Activated gamma-delta T cell (primary cell): ENCODE measurements around the gene CD22.

ENCODE experiments used
- DNase-seq: peaks from one replicate; lab custom pipeline; 2025; lab: John Stamatoyannopoulos, UW

Gene CD22

DNA sequence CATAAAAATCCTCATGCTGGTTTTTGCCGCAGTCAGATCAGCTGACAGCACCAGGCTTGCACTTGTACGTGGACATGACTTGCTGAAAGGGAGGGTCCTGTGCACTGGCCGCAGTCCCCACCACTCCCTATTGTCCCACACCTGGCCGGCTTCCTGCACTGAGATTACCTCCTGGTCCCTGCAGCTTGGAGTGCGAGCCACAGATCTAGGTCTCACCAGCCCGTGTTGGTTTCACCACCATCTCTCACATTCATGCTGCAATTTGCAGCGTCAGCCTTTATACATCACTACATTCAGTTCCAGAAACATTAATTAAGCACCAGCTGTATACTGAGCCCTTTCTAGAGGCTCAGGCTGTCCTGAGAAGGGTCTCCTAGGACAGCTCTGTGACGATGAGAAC is 15.0 kb upstream of the CD22 start:
- DNase-seq: no peak

GRCh38 chr19:35314858-35315470 is 14.0 kb upstream of the CD22 start:
- DNase-seq: no peak

- no peak for DNase-seq
These were observed 13.1 kb upstream of the CD22 start for GRCh38 chr19:35315883-35316282.

GRCh38 chr19:35316560-35316959 is 12.4 kb upstream of the CD22 start:
- no peak for DNase-seq

- DNase-seq: no peak
These were observed 11.4 kb upstream of the CD22 start for GRCh38 chr19:35317464-35318043.

DNA sequence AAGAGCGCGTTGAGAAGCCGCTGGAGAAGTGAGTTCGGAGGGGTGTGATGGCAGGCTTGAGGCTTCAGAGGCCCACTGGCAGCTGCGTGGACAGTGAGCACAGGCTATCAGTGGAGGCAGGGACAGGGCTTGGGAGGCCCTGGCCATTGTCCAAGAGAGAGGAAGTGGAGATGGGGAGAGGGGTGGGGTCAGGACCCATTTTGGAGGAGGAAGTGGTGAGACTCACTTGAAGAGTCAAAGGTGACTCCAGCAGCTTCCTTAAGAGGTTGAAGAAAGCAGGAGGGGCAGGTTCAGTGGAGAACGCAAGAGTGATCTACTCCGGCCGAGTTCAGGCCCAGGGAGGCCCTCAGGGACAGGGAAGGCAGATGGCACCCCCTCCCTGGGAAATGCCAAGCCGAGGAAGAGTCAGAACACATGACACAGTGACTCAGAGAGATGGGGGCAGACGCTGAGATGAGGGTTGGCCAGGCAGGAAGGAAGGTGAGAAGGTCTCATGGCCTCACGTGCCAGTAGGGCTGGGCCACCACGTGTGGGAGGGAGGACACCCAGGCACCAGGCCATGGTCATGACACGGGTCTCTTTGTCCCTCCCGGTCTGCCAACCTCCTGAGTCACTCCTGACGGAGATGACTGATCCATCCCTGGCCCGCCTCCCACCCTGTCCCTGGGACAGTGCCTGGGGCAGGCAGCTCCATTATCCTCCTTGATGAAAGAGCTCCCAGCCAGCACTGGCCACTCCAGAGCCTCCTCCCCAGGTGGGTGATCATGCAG is 10.1 kb upstream of the CD22 start:
- DNase-seq: no peak

DNA sequence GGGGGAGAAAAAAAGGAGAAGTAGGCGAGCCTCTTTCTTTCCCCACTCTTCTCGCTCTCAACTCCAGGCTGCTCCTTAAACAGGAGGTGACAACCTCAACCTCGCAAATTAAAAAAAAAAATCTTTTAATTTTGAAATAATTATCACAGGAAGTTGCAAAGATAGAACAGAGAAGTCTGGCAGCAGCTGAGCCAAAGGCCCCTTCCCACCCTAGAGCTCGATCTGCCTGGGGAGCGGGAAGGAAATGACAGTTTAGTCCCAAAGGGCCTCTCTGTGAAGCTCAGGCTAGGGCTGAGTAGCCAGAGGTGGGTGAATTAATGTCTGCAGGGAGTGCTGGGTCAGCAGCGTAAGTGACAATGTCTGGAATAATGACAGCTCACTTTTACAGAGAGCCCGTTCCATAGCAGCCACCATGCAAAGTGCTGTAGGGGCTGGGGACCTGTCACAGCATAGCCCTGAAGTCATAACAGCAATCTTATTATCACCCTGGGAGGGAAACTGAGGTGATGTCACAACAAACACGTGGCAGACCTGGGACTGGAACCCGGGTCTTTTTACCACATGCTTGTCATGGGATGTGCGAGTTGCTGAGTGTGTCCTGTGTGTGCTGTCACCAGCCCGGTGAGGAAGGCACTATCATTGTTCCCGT is 8.8 kb upstream of the CD22 start:
- DNase-seq: no peak

GRCh38 chr19:35321291-35321690 is 7.7 kb upstream of the CD22 start:
- DNase-seq: no peak

GRCh38 chr19:35322014-35322413 is 7.0 kb upstream of the CD22 start:
- DNase-seq: no peak

DNA sequence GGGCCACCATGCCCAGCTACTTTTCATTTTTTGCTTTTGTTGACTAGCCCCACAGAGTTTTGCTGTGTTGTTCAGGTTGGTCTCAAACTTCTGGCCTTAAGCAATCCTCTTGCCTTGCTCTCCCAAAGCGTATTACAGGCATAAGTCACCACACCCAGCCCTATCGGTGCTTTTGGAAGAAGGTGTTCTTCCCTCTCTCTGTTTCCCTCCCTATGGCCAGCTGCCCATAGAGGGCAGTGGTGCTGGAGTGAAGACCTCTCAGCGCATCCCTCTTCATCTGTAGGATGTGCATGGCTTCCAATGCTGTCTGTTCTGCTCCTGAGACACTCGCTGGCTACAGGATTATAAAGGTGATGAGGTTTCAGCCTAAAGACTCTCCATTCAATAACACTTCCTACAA is 1.3 kb upstream of the CD22 start:
- no peak for DNase-seq

- DNase-seq: no peak
These were observed 336 bp downstream of the CD22 start for GRCh38 chr19:35329323-35329722.

- DNase-seq: no peak
These were observed 1.5 kb downstream of the CD22 start for GRCh38 chr19:35330475-35330874.

- no peak for DNase-seq
These were observed 2.7 kb downstream of the CD22 start for GRCh38 chr19:35331551-35332214.

- DNase-seq: no peak
These were observed 3.8 kb downstream of the CD22 start for GRCh38 chr19:35332817-35333216.

GRCh38 chr19:35334144-35334753 is 5.3 kb downstream of the CD22 start:
- no peak for DNase-seq

DNA sequence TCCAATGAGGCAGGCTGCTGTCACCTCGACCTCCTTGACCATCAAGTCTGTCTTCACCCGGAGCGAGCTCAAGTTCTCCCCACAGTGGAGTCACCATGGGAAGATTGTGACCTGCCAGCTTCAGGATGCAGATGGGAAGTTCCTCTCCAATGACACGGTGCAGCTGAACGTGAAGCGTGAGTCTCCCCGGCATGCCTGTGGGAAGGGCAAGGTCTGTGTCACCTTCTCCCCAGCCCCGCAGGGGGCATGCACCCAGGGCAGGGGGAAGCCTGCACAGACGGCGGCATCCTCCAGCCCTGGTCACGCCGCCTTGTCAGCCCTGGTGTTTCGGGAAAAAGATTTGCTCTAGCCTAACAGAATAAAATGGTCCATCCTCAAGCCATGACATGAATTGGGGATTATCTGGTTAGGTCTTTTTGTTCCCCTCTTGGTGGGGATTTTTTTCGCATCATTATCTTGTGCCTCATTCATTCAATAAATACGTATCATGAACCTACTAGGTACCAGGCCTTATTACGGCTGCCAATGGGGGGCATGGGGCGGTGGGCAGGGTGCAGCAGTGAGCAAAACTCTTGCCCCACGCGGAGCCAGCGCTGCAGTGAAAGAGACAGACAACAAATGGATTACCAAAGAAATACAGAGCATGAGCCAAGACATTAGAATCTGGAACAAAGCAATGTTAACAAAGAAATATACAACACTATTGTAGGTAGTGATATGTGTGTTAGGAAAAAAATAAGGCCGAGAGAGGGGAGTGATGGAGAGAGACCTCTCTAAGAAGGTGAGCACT is 7.4 kb downstream of the CD22 start:
- no peak for DNase-seq

- DNase-seq: no peak
These were observed 8.4 kb downstream of the CD22 start for GRCh38 chr19:35337097-35337983.

DNA sequence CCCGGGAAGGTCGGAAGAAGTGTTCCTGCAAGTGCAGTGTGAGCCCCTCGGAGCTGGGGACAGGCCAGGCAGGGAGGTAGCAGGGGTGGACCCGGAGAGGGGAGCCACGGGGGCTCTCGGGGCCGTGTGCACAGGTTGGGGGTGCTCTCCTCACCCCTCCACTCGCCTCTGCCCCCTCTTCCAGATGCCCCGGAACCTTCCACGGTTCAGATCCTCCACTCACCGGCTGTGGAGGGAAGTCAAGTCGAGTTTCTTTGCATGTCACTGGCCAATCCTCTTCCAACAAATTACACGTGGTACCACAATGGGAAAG is 9.0 kb downstream of the CD22 start:
- no peak for DNase-seq

- no peak for DNase-seq
These were observed 11.4 kb downstream of the CD22 start for GRCh38 chr19:35340431-35340830.

- no peak for DNase-seq
These were observed 12.0 kb downstream of the CD22 start for GRCh38 chr19:35341006-35341405.
